ENCODE data around the gene TSPO2. TPM values are rescaled to one million over a fixed set of nuclear protein-coding genes. Genes with fewer than 3 reads are reported as not detected.

The TSPO2 gene
- total and polyA plus RNA-seq, 2 of the 8 experiments (the other 6 are each of a cell fraction or from before 2014, with no cell fraction given) = not detected

DNA sequence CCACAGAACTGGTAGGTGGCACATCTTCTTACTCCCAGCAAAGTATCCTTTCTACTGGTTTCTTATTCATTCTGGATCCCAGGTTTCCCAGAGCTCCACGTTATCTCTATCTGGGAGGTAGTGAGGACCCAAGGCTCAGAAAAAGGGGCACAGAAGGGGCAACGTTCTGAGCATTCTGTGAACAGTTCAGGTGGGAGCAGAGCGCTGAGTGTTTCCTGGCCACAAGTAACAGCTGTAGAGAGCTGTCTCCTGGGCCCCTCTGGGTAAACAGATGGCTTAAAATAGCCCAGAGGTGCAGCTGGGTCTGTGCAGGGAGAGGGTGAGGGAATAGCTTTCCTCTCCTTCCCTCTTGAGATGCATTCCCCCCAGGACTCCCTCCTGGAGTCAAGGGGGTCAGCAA is 12.9 kb downstream of the TSPO2 start:
- no peak overlapping the region for H3K56ac ChIP-seq (replicated peaks; ENCODE audit: insufficient read length, low read depth, low read length)
- no peak overlapping the region for H2BK120ac ChIP-seq (replicated peaks; ENCODE audit: low read depth, low read length)
- no peaks in the 10 kb centered on the region for H3K79me1 ChIP-seq (ENCODE audit: low read depth, low read length)
- TF ChIP-seq, protein P1, sequence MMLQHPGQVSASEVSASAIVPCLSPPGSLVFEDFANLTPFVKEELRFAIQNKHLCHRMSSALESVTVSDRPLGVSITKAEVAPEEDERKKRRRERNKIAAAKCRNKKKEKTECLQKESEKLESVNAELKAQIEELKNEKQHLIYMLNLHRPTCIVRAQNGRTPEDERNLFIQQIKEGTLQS (IDR thresholded peaks at IDR 0.05; ENCODE audit: insufficient read depth, low read depth, low read length) = no peak
- H3K9ac ChIP-seq (replicated peaks in 1 of 4; ENCODE audit: extremely low read depth in 1 of 4, low read depth in 3 of 4, low read length in 3 of 4) = no peak overlapping the region
- H3K18ac ChIP-seq (ENCODE audit: extremely low read depth, low read length) = no peak overlapping the region
- no peak overlapping the region for H3K23ac ChIP-seq (ENCODE audit: insufficient read length)
- no peak overlapping the region for H2BK5ac ChIP-seq (ENCODE audit: low read depth, low read length)
- peaks cover 0 to 5% (median 0%) of the 10 kb centered on the region in 4 experiments; a peak in 2 of 7 replicates for H3K4me1 ChIP-seq (replicated peaks in 1 of 4; ENCODE audit: control insufficient read depth in 3 of 4, insufficient read depth in 4 of 4, low read length in 3 of 4)
- FAIRE-seq = no peak
- no peak overlapping the region for H2BK12ac ChIP-seq (ENCODE audit: low read depth, low read length)
- H3K4me2 ChIP-seq (ENCODE audit: insufficient read depth in 1 of 2, low read depth in 2 of 2, low read length in 2 of 2) = no peak overlapping the region
- H3K79me2 ChIP-seq (ENCODE audit: control insufficient read depth in 1 of 2, insufficient read depth in 2 of 2, low read length in 2 of 2) = no peaks in the 10 kb centered on the region
- no peak overlapping the region for H2BK15ac ChIP-seq (ENCODE audit: low read length)
- H2BK20ac ChIP-seq (ENCODE audit: low read length) = no peak overlapping the region
- WGBS, 2 experiments (ENCODE audit: extremely low coverage in 1 of 2, insufficient coverage in 1 of 2, insufficient read length in 1 of 2, insufficient replicate concordance in 2 of 2, low coverage in 1 of 2, low lambda C conversion rate in 2 of 2, missing lambda C conversion rate in 1 of 2) = 94% methylated on average over 3 of the region's 3 CpGs; no CpG with 5 or more reads in 1 of the 2 experiments
- H3K9me3 ChIP-seq (ENCODE audit: insufficient read depth in 2 of 2, low read depth in 1 of 2, low read length in 1 of 2) = no peaks in the 10 kb centered on the region
- H4K8ac ChIP-seq (ENCODE audit: extremely low read depth, insufficient read depth, low read length) = no peak overlapping the region
- no peak overlapping the region for H2AFZ ChIP-seq (ENCODE audit: low read length)
- H3K4me3 ChIP-seq (ENCODE audit: extremely low read depth in 1 of 4, insufficient read depth in 2 of 4, low read depth in 3 of 4, low read length in 4 of 4) = no peak overlapping the region
- H3K23me2 ChIP-seq (ENCODE audit: low read depth, low read length) = no peaks in the 10 kb centered on the region
- no peak for DNase-seq (ENCODE audit: low read depth in 1 of 2, low spot score in 2 of 2)
- no peak overlapping the region for H4K91ac ChIP-seq (replicated peaks; ENCODE audit: insufficient read length, low read length)
- no peaks in the 10 kb centered on the region for H3K36me3 ChIP-seq (ENCODE audit: control insufficient read depth in 2 of 4, insufficient read depth in 4 of 4, low read length in 3 of 4)
- H4K5ac ChIP-seq (ENCODE audit: insufficient read length, low read depth, low read length) = no peak overlapping the region
- H4K20me1 ChIP-seq (replicated peaks in 1 of 2; ENCODE audit: control insufficient read depth in 1 of 2, insufficient read depth in 2 of 2, low read length in 2 of 2) = no peaks in the 10 kb centered on the region
- H3K27me3 ChIP-seq (replicated peaks in 1 of 4; ENCODE audit: control insufficient read depth in 3 of 4, extremely low read depth in 1 of 4, insufficient read depth in 3 of 4, low read length in 3 of 4) = no peaks in the 10 kb centered on the region
- H3K4ac ChIP-seq (replicated peaks; ENCODE audit: insufficient read length, low read depth, low read length) = no peak overlapping the region
- ChIA-PET CTCF (ENCODE audit: partially characterized antibody) (interaction anchor here (0.9 to 6.7 kb wide), 13 partner anchors 8 to 275 kb away, joined by 3 to 48 read pairs (median 9); partner anchors contain the start of genes TSPO2 and UNC5CL), POLR2A (ENCODE audit: partially characterized antibody) (interaction anchor here (2.0 kb wide), 1 partner anchor 8 kb away, joined by 5 read pairs; no protein-coding TSS in a partner anchor)
- no peak overlapping the region for H3K27ac ChIP-seq (ENCODE audit: low read depth, low read length)
- H2AK5ac ChIP-seq (ENCODE audit: low read depth, low read length) = no peak overlapping the region
- no peak overlapping the region for H3K14ac ChIP-seq (ENCODE audit: insufficient read length)

Data from H1 (cell line).